ENCODE measurements around the gene TMEM151A. TPM values are rescaled to one million over a fixed set of nuclear protein-coding genes. Genes with fewer than 3 reads are reported as not detected.
A peak's percentile ranks its signal among the peaks of the same experiment; 100 is the strongest.

Gene TMEM151A
- total and polyA plus RNA-seq, 11 donors: 0.08 to 7.9 (median 0.12) TPM; not detected in 5

DNA sequence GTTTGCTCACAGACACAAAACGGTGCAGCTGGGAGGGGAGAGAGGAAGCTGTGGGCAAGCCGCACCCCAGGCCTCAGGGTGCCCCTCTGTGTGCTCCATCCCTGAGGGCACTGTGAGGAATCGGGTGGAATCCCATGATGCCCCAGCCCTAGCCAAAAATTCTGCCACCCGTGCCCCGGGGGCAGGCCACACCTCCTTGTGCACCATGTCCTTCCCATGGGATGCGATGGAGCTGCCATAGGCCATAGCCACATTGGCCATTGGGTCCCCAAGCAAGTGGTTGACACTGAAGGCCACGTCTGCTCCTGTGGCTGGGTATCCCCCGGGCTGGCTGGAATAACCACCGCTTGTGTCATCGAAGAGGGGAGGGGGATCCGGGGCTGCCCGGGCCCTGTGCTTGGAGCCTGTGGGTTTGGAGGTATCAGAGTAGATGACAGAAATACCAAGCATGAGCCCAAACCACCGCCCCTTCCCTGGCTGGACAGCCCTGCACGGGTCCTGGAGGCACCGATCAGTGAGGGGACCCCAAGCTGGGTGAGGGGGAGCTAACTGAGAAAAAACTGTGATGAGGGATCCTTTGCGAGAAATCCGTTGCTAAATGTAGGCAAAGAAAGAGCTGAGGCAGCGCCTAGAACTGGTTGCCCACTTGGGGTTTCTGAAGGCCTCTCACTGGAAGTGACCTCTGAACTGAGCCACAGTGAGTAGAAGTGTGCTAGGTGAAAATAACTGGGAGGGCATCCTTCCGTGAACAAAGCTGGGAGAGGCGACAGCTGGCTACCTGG is 3.6 kb upstream of the TMEM151A start:
- intact Hi-C loops (cut with DNase I): loop anchor here in 5 of 10 donors (10.0 kb wide), 1 partner anchor 63 kb away; no protein-coding TSS in a partner anchor
- ATAC-seq: peak in 1 of 4 donors; percentile 0
- Histone ChIP-seq H3K27me3 (peaks cover 6 to 23% (median 14%) of the 10 kb centered on the region in 9 donors), H3K4me3 (peak overlapping the region; percentile 70 to 100 (median 90)), H3K27ac (peak overlapping the region; percentile 92 to 99 (median 96)), H3K4me1 (peaks cover 0 to 55% (median 34%) of the 10 kb centered on the region in 12 donors), H3K36me3 (peaks cover 0 to 23% (median 6%) of the 10 kb centered on the region in 9 donors), H3K9me3 (no peaks in the 10 kb centered on the region)
- WGBS, 4 donors: 34 to 45% (median 40%) methylated on average over 10 to 20 of the region's 20 CpGs
- no peak for DNase-seq
- TF ChIP-seq POLR2A (IDR thresholded peaks at IDR 0.05): no peak
- no peak for TF ChIP-seq CTCF (IDR thresholded peaks at IDR 0.05)

- H3K4me1 ChIP-seq: peaks cover 0 to 54% (median 34%) of the 10 kb centered on the region in 12 donors
- WGBS, 4 donors: 0 to 1% (median 0%) methylated on average over 52 to 87 of the region's 87 CpGs
- H3K4me3 ChIP-seq: peak within 1 kb of the TSS; percentile 70 to 100 (median 90)
- peak; percentile 94 to 98 (median 96) for ATAC-seq
- peak; percentile 99 to 100 (median 99) for DNase-seq
- TF ChIP-seq CTCF (IDR thresholded peaks at IDR 0.05) (peak in 4 of 12 donors; percentile 13 to 27 (median 24)), POLR2A (IDR thresholded peaks at IDR 0.05) (peak; percentile 79 to 90)
- peaks cover 6 to 32% (median 22%) of the 10 kb centered on the region in 9 donors for H3K27me3 ChIP-seq
- H3K36me3 ChIP-seq: peaks cover 0 to 20% (median 5%) of the 10 kb centered on the region in 9 donors
- intact Hi-C loops (cut with DNase I): loop anchor here in 5 of 10 donors (10.0 kb wide), 1 partner anchor 64 kb away; no protein-coding TSS in a partner anchor
- peak within 1 kb of the TSS; percentile 92 to 99 (median 96) for H3K27ac ChIP-seq
- no peaks in the 10 kb centered on the region for H3K9me3 ChIP-seq
Measured at GRCh38 chr11:66288671-66289547, 2.8 kb upstream of the TMEM151A start, which contains the start of gene YIF1A. TSS of gene YIF1A (minus strand) at chr11:66289143. CDS start at chr11:66288985, 158 bp downstream.

- intact Hi-C loops (cut with DNase I): loop anchor here in 6 of 10 donors (5.0 to 10.0 kb wide), 2 partner anchors 48 to 65 kb away; partner anchors contain the start of gene RIN1 (in 1 of the 6)
- Histone ChIP-seq H3K9me3 (no peaks in the 10 kb centered on the region), H3K27me3 (peaks cover 6 to 36% (median 26%) of the 10 kb centered on the region in 9 donors), H3K27ac (peak overlapping the region; percentile 57 to 99 (median 96)), H3K36me3 (peaks cover 0 to 12% (median 0%) of the 10 kb centered on the region in 9 donors), H3K4me3 (peak overlapping the region; percentile 19 to 100 (median 88)), H3K4me1 (peaks cover 0 to 53% (median 34%) of the 10 kb centered on the region in 12 donors)
- DNase-seq: peak; percentile 72 to 83 (median 79)
- peak; percentile 45 to 63 (median 56) for ATAC-seq
- WGBS, 4 donors: 10 to 12% (median 10%) methylated on average over 31 to 36 of the region's 36 CpGs
- no peak for TF ChIP-seq POLR2A (IDR thresholded peaks at IDR 0.05)
- TF ChIP-seq CTCF (IDR thresholded peaks at IDR 0.05): no peak
Measured at GRCh38 chr11:66289548-66290329, 2.0 kb upstream of the TMEM151A start.
